Tibial nerve (tissue), 4 donors: ENCODE measurements around the gene HTRA3.

ENCODE experiments used
- CTCF ChIP-seq, 5 experiments: fragments of 200-600 bp in 3 of 5; fragments of 450-650 bp in 2 of 5; sonication (generic) in 3 of 5; IDR thresholded peaks; one replicate each; pipeline ENCODE4 v1.5.1; 2016 to 2019; ENCODE audit warnings: antibody characterized with exemption in 5 of 5, mild to moderate bottlenecking in 3 of 5, moderate library complexity in 2 of 5
- EP300 ChIP-seq, 2 donors: sonication (generic); formaldehyde crosslinking; IDR thresholded peaks; one replicate each; pipeline ENCODE4 v1.6.1; 2017; ENCODE audit warnings: antibody characterized with exemption in 2 of 2, mild to moderate bottlenecking in 1 of 2

- TF ChIP-seq CTCF (IDR thresholded peaks at IDR 0.05) (no peak), EP300 (IDR thresholded peaks at IDR 0.05) (no peak)
Observed at GRCh38 chr4:8221985-8222384, 47.6 kb upstream of the HTRA3 start.
